Measurements from ENCODE around the gene TMEM184A. TPM values are rescaled to one million over a fixed set of nuclear protein-coding genes. Genes with fewer than 3 reads are reported as not detected.

Gene TMEM184A
- total RNA-seq, 1 donor from 2014 or later, result 0.27 TPM

- Mint-ChIP-seq H3K4me1 (ENCODE audit: unreplicated experiment) (peaks cover 62% of the 10 kb centered on the region), H3K36me3 (ENCODE audit: unreplicated experiment) (peaks cover 5% of the 10 kb centered on the region), H3K27me3 (ENCODE audit: unreplicated experiment) (no peaks in the 10 kb centered on the region), H3K27ac (ENCODE audit: unreplicated experiment) (peak within 1 kb of the TSS; percentile 99), H3K4me3 (ENCODE audit: unreplicated experiment) (peak within 1 kb of the TSS; percentile 78), H3K9me3 (ENCODE audit: unreplicated experiment) (no peaks in the 10 kb centered on the region)
- peak; percentile 94 for DNase-seq (ENCODE audit: extremely low spot score, unreplicated experiment)
- peak; percentile 26 for TF ChIP-seq CTCF (IDR thresholded peaks at IDR 0.05)
These were observed 14.0 kb upstream of the TMEM184A start, which contains the start of gene PSMG3 for GRCh38 chr7:1569833-1570632. PSMG3 (minus strand) TSS chr7:1570032; CDS start chr7:1569339, 693 bp downstream.

- peaks cover 9% of the 10 kb centered on the region for H3K36me3 Mint-ChIP-seq (ENCODE audit: unreplicated experiment)
- peak overlapping the region; percentile 96 for H3K27ac Mint-ChIP-seq (ENCODE audit: unreplicated experiment)
- no peak for TF ChIP-seq CTCF (IDR thresholded peaks at IDR 0.05)
- DNase-seq (ENCODE audit: extremely low spot score, unreplicated experiment), result no peak
- H3K4me1 Mint-ChIP-seq (ENCODE audit: unreplicated experiment), result peaks cover 68% of the 10 kb centered on the region
- no peaks in the 10 kb centered on the region for H3K27me3 Mint-ChIP-seq (ENCODE audit: unreplicated experiment)
- peak overlapping the region; percentile 74 for H3K4me3 Mint-ChIP-seq (ENCODE audit: unreplicated experiment)
- no peaks in the 10 kb centered on the region for H3K9me3 Mint-ChIP-seq (ENCODE audit: unreplicated experiment)
These were observed 13.4 kb upstream of the TMEM184A start for GRCh38 chr7:1569440-1569832.

GRCh38 chr7:1569016-1569415 is 13.0 kb upstream of the TMEM184A start:
- H3K4me1 Mint-ChIP-seq (ENCODE audit: unreplicated experiment), result peaks cover 72% of the 10 kb centered on the region
- no peak for DNase-seq (ENCODE audit: extremely low spot score, unreplicated experiment)
- peak overlapping the region; percentile 74 for H3K4me3 Mint-ChIP-seq (ENCODE audit: unreplicated experiment)
- H3K27me3 Mint-ChIP-seq (ENCODE audit: unreplicated experiment), result no peaks in the 10 kb centered on the region
- peak overlapping the region; percentile 96 for H3K27ac Mint-ChIP-seq (ENCODE audit: unreplicated experiment)
- no peak for TF ChIP-seq CTCF (IDR thresholded peaks at IDR 0.05)
- H3K36me3 Mint-ChIP-seq (ENCODE audit: unreplicated experiment), result peaks cover 9% of the 10 kb centered on the region
- H3K9me3 Mint-ChIP-seq (ENCODE audit: unreplicated experiment), result no peaks in the 10 kb centered on the region

- no peak for DNase-seq (ENCODE audit: extremely low spot score, unreplicated experiment)
These were observed 12.0 kb upstream of the TMEM184A start for GRCh38 chr7:1567896-1568510.

More at GRCh38 chr7:1567896-1568510, 12.0 kb upstream of the TMEM184A start:
- peak overlapping the region; percentile 96 for H3K27ac Mint-ChIP-seq (ENCODE audit: unreplicated experiment)
- peaks cover 7% of the 10 kb centered on the region for H3K36me3 Mint-ChIP-seq (ENCODE audit: unreplicated experiment)
- H3K4me1 Mint-ChIP-seq (ENCODE audit: unreplicated experiment), result peaks cover 72% of the 10 kb centered on the region
- no peaks in the 10 kb centered on the region for H3K9me3 Mint-ChIP-seq (ENCODE audit: unreplicated experiment)
- no peak for TF ChIP-seq CTCF (IDR thresholded peaks at IDR 0.05)
- H3K27me3 Mint-ChIP-seq (ENCODE audit: unreplicated experiment), result no peaks in the 10 kb centered on the region
- H3K4me3 Mint-ChIP-seq (ENCODE audit: unreplicated experiment), result peak overlapping the region; percentile 74

All from osteocyte (in vitro differentiated cells).